Astrocyte (in vitro differentiated cells and primary cell): ENCODE data around the gene SEMA6D. TPM values are rescaled to one million over a fixed set of nuclear protein-coding genes. Genes with fewer than 3 reads are reported as not detected.

Experiments
- DNase-seq: peaks from one replicate; pipeline ENCODE4 v3.0.0-alpha.2; 2010; ENCODE audit warnings: low read depth
- FAIRE-seq: peaks from 2 replicates; lab custom pipeline; 2011; peaks lifted over from hg19 to GRCh38; lab: Jason Lieb, UNC
- H2AFZ ChIP-seq: 2 replicates; pipeline ENCODE4 v1.6.0; 2012; ENCODE audit warnings: low read depth, low read length, inconsistent platforms
- H3K27ac ChIP-seq: 2 replicates; pipeline ENCODE4 v1.5.1; 2011; ENCODE audit warnings: low read depth, low read length, inconsistent platforms
- H3K27me3 ChIP-seq: 2 replicates; pipeline ENCODE4 v1.6.0; 2011; ENCODE audit warnings: low read length, inconsistent platforms; ENCODE audit not compliant: insufficient read depth
- H3K36me3 ChIP-seq: 2 replicates; pipeline ENCODE4 v1.5.1; 2011; ENCODE audit warnings: low read length, inconsistent platforms; ENCODE audit not compliant: insufficient read depth
- H3K4me1 ChIP-seq: 2 replicates; pipeline ENCODE4 v1.5.1; 2011; ENCODE audit warnings: low read length, inconsistent platforms; ENCODE audit not compliant: insufficient read depth
- H3K4me2 ChIP-seq: 2 replicates; pipeline ENCODE4 v1.6.0; 2012; ENCODE audit warnings: low read length, inconsistent platforms
- H3K4me3 ChIP-seq: 2 replicates; pipeline ENCODE4 v1.5.1; 2011; ENCODE audit warnings: low read depth, mild to moderate bottlenecking, low read length, inconsistent platforms; ENCODE audit not compliant: insufficient read depth
- H3K79me2 ChIP-seq: 2 replicates; pipeline ENCODE4 v1.6.0; 2012; ENCODE audit warnings: mild to moderate bottlenecking, low read length, inconsistent platforms; ENCODE audit not compliant: insufficient read depth
- H3K9ac ChIP-seq: 2 replicates; pipeline ENCODE4 v1.6.0; 2012; ENCODE audit warnings: mild to moderate bottlenecking, low read length, inconsistent platforms
- H3K9me3 ChIP-seq: 2 replicates; pipeline ENCODE4 v1.5.1; 2012; ENCODE audit warnings: low read depth, mild to moderate bottlenecking, low read length, inconsistent platforms; ENCODE audit not compliant: insufficient read depth
- H4K20me1 ChIP-seq: 2 replicates; pipeline ENCODE4 v1.6.0; 2012; ENCODE audit warnings: low read length, inconsistent platforms; ENCODE audit not compliant: insufficient read depth
- H3K27ac Mint-ChIP-seq: one replicate; pipeline ENCODE4 v1.8.0; 2021; ENCODE audit warnings: mild to moderate bottlenecking, mixed read lengths; ENCODE audit not compliant: unreplicated experiment
- H3K27me3 Mint-ChIP-seq: one replicate; pipeline ENCODE4 v1.8.0; 2021; ENCODE audit warnings: low read depth, mixed read lengths; ENCODE audit not compliant: unreplicated experiment
- H3K36me3 Mint-ChIP-seq: one replicate; pipeline ENCODE4 v1.8.0; 2021; ENCODE audit warnings: low read depth, mixed read lengths; ENCODE audit not compliant: unreplicated experiment
- H3K4me1 Mint-ChIP-seq: one replicate; pipeline ENCODE4 v1.8.0; 2021; ENCODE audit warnings: low read depth, mixed read lengths; ENCODE audit not compliant: unreplicated experiment
- H3K4me3 Mint-ChIP-seq: one replicate; pipeline ENCODE4 v1.8.0; 2021; ENCODE audit warnings: mild to moderate bottlenecking, moderate library complexity, mixed read lengths; ENCODE audit not compliant: unreplicated experiment
- H3K9me3 Mint-ChIP-seq: one replicate; pipeline ENCODE4 v1.8.0; 2021; ENCODE audit warnings: mild to moderate bottlenecking, mixed read lengths; ENCODE audit not compliant: unreplicated experiment
- EZH2 ChIP-seq: IDR thresholded peaks from 2 replicates; pipeline ENCODE4 v1.6.1; 2012; ENCODE audit warnings: mild to moderate bottlenecking, low read length, inconsistent platforms; ENCODE audit not compliant: insufficient read depth
- total RNA-seq: library from RNA; stranded (reverse); gene quantifications from 2 replicates; pipeline ENCODE4 v1.2.1, GENCODE V29; 2021
- TF ChIP-seq, protein P1 (sequence below): IDR thresholded peaks from 2 replicates; pipeline ENCODE4 v1.5.1; 2011; ENCODE audit warnings: low read depth, mild to moderate bottlenecking, inconsistent platforms, low read length, moderate library complexity; ENCODE audit not compliant: insufficient read depth

Gene SEMA6D
- total RNA-seq, 1 donor from 2014 or later, result 1.5 TPM

DNA sequence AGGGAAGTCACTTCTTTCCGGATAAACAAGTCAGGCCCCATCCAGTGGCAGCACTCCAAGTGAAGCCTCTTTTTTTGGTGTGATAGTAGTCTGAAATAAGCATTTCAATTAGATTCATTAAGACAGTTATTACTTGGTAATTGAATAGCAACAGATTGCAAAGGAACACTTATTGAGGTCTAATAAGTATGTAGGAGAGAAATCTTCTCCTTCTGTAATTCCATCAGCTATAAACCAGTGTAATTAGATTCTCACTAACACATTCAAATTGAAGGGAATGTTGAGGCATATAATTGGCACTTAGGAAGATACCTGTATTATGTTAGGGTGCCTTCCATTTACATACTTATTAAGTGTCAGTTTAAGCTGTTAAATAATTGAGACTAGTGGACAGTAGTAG is 73.9 kb downstream of the SEMA6D start:
- H3K4me3 ChIP-seq, result no peak overlapping the region
- no peak overlapping the region for H3K4me3 Mint-ChIP-seq
- no peaks in the 10 kb centered on the region for H4K20me1 ChIP-seq
- no peak overlapping the region for H3K4me2 ChIP-seq
- H3K27ac ChIP-seq, result no peak overlapping the region
- H3K4me1 ChIP-seq, result no peaks in the 10 kb centered on the region
- H3K9ac ChIP-seq, result no peak overlapping the region
- no peaks in the 10 kb centered on the region for H3K36me3 Mint-ChIP-seq
- peaks cover 3% of the 10 kb centered on the region for H3K27me3 Mint-ChIP-seq
- H3K27ac Mint-ChIP-seq, result no peak overlapping the region
- H3K9me3 ChIP-seq, result no peaks in the 10 kb centered on the region
- TF ChIP-seq, protein P1, sequence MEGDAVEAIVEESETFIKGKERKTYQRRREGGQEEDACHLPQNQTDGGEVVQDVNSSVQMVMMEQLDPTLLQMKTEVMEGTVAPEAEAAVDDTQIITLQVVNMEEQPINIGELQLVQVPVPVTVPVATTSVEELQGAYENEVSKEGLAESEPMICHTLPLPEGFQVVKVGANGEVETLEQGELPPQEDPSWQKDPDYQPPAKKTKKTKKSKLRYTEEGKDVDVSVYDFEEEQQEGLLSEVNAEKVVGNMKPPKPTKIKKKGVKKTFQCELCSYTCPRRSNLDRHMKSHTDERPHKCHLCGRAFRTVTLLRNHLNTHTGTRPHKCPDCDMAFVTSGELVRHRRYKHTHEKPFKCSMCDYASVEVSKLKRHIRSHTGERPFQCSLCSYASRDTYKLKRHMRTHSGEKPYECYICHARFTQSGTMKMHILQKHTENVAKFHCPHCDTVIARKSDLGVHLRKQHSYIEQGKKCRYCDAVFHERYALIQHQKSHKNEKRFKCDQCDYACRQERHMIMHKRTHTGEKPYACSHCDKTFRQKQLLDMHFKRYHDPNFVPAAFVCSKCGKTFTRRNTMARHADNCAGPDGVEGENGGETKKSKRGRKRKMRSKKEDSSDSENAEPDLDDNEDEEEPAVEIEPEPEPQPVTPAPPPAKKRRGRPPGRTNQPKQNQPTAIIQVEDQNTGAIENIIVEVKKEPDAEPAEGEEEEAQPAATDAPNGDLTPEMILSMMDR, result no peak
- TF ChIP-seq EZH2, result no peak
- H3K4me1 Mint-ChIP-seq, result peaks cover 4% of the 10 kb centered on the region
- no peak for FAIRE-seq
- no peaks in the 10 kb centered on the region for H3K36me3 ChIP-seq
- H3K79me2 ChIP-seq, result no peaks in the 10 kb centered on the region
- H3K9me3 Mint-ChIP-seq, result no peaks in the 10 kb centered on the region
- no peak for DNase-seq
- no peak overlapping the region for H2AFZ ChIP-seq
- H3K27me3 ChIP-seq, result no peaks in the 10 kb centered on the region

DNA sequence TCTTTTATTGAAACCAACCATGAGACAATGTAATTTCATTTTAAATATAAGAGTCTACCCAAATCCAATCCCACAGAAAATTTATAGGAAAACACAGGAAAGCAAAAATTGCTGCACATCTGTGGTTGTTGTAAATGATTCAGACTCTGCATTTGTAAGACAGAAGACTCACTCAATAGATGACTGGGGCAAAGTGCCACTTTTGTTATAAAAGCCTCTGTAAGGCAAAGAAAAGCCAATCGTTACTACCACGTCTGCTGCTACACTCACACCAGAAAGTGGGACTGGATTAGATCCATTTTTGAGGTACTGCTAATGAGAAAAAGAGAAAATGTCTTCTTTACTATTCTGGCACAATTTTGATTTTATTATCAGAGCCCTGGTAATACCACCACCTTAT is 74.9 kb downstream of the SEMA6D start:
- H3K4me3 ChIP-seq, result no peak overlapping the region
- no peaks in the 10 kb centered on the region for H3K9me3 ChIP-seq
- H2AFZ ChIP-seq, result no peak overlapping the region
- H3K79me2 ChIP-seq, result no peaks in the 10 kb centered on the region
- FAIRE-seq (no peak), DNase-seq (no peak)
- no peaks in the 10 kb centered on the region for H3K36me3 Mint-ChIP-seq
- H3K9ac ChIP-seq, result no peak overlapping the region
- no peaks in the 10 kb centered on the region for H3K4me1 Mint-ChIP-seq
- H3K4me3 Mint-ChIP-seq, result no peak overlapping the region
- H3K9me3 Mint-ChIP-seq, result no peaks in the 10 kb centered on the region
- no peaks in the 10 kb centered on the region for H3K4me1 ChIP-seq
- no peak for TF ChIP-seq EZH2
- TF ChIP-seq, protein P1, result no peak
- no peak overlapping the region for H3K4me2 ChIP-seq
- no peak overlapping the region for H3K27ac ChIP-seq
- H3K27me3 Mint-ChIP-seq, result peaks cover 3% of the 10 kb centered on the region
- H3K27me3 ChIP-seq, result no peaks in the 10 kb centered on the region
- H3K36me3 ChIP-seq, result no peaks in the 10 kb centered on the region
- H3K27ac Mint-ChIP-seq, result no peak overlapping the region
- no peaks in the 10 kb centered on the region for H4K20me1 ChIP-seq

DNA sequence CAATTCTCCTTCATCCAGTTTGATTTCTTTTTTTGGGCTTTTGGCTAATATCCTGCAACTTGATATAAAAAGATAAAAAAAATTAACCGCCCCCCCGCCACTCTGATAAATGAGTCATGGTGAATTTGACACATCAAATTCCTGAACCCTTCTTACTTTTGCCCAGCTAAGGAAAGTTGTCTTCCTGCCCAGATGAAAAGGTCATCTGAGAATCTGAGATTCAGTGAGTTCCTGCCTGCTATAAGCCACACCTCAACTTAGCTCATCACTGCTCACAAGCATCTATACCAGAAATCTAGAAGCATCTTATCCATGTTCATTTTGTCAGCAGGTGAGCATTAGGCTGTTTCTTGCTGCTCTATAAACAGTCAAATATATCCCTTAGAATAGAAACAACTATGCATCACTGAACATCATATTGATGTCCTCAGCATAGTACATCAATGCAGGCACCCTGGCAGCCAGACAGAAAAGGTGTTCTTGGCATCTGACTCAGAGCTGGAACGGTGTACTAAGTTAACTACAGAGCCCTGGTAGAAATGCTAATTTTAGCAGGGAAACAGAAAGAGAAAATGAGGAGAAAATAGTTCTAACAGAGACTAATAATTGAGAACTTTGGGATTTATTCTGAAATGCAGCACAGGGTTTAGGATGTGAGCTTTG is 77.1 kb downstream of the SEMA6D start:
- H3K4me1 ChIP-seq, result no peaks in the 10 kb centered on the region
- no peak for TF ChIP-seq EZH2
- TF ChIP-seq, protein P1, result no peak
- no peaks in the 10 kb centered on the region for H3K36me3 ChIP-seq
- no peak for FAIRE-seq
- no peak for DNase-seq
- no peaks in the 10 kb centered on the region for H3K79me2 ChIP-seq
- H3K9ac ChIP-seq, result no peak overlapping the region
- Mint-ChIP-seq H3K4me3 (no peak overlapping the region), H3K36me3 (no peaks in the 10 kb centered on the region), H3K9me3 (no peaks in the 10 kb centered on the region), H3K27ac (no peak overlapping the region), H3K27me3 (peaks cover 3% of the 10 kb centered on the region), H3K4me1 (no peaks in the 10 kb centered on the region)
- no peak overlapping the region for H3K27ac ChIP-seq
- H4K20me1 ChIP-seq, result no peaks in the 10 kb centered on the region
- H3K9me3 ChIP-seq, result no peaks in the 10 kb centered on the region
- no peak overlapping the region for H2AFZ ChIP-seq
- H3K27me3 ChIP-seq, result no peaks in the 10 kb centered on the region
- H3K4me3 ChIP-seq, result no peak overlapping the region
- H3K4me2 ChIP-seq, result no peak overlapping the region
